Measurements from ENCODE around the gene XRCC4. TPM values are rescaled to one million over a fixed set of nuclear protein-coding genes. Genes with fewer than 3 reads are reported as not detected.

XRCC4 gene
- total RNA-seq, 1 experiment from 2014 or later: 10.8 TPM

- TF ChIP-seq CTCF (conservative IDR thresholded peaks at IDR 0.05): no peak
Measured at GRCh38 chr5:83034036-83034435, 43.3 kb upstream of the XRCC4 start.

More at GRCh38 chr5:83034036-83034435, 43.3 kb upstream of the XRCC4 start:
- no peak overlapping the region for H4K8ac ChIP-seq (replicated peaks; ENCODE audit: insufficient read length, low read depth, low read length)
- H3K27me3 Mint-ChIP-seq (ENCODE audit: low read depth): no peaks in the 10 kb centered on the region; the same call in 1 of the 2 replicates
- no peaks in the 10 kb centered on the region; a peak in 2 of 7 replicates for H3K36me3 Mint-ChIP-seq (ENCODE audit: insufficient read depth in 1 of 3, low read depth in 3 of 3)
- H3K18ac ChIP-seq (ENCODE audit: insufficient read length, low read depth, low read length): no peak overlapping the region
- H4K5ac ChIP-seq (ENCODE audit: insufficient read length, low read depth, low read length): no peak overlapping the region
- no peak overlapping the region for H3K14ac ChIP-seq (ENCODE audit: insufficient read depth, low read length)
- no peak overlapping the region for H3K9ac ChIP-seq (ENCODE audit: extremely low read depth, insufficient read length, low read length)
- no peak overlapping the region for H2BK20ac ChIP-seq (ENCODE audit: low read depth, low read length, poor library complexity, severe bottlenecking)
- no peak overlapping the region for H3T11ph ChIP-seq (ENCODE audit: low read length)
- WGBS (ENCODE audit: extremely low coverage, insufficient read length, low lambda C conversion rate): no CpG with 5 or more reads among the region's 3 CpGs
- H3K4me1 Mint-ChIP-seq: peaks cover 20 to 27% of the 10 kb centered on the region in 2 experiments
- no peaks in the 10 kb centered on the region for H3K9me3 Mint-ChIP-seq
- H3K23ac ChIP-seq (ENCODE audit: insufficient read length, low read depth, low read length): no peak overlapping the region
- no peak overlapping the region for H3K4ac ChIP-seq (ENCODE audit: low read depth, low read length)
- H3K9me3 ChIP-seq (ENCODE audit: control insufficient read depth, low read depth, low read length): no peaks in the 10 kb centered on the region
- H2BK5ac ChIP-seq (ENCODE audit: insufficient read length, low read length): no peak overlapping the region
- H2AK5ac ChIP-seq (ENCODE audit: insufficient read length, low read length): no peak overlapping the region
- H3K79me2 ChIP-seq (ENCODE audit: insufficient read depth, low read length): no peaks in the 10 kb centered on the region
- H3K4me3 Mint-ChIP-seq: no peak overlapping the region
- H3K27me3 ChIP-seq (ENCODE audit: insufficient read depth, low read length): no peaks in the 10 kb centered on the region
- H3K79me1 ChIP-seq (ENCODE audit: insufficient read depth, low read depth, low read length, poor library complexity, severe bottlenecking): no peaks in the 10 kb centered on the region
- H3K56ac ChIP-seq (ENCODE audit: insufficient read length, low read depth, low read length): no peak overlapping the region
- no peaks in the 10 kb centered on the region for H3K23me2 ChIP-seq (ENCODE audit: insufficient read length, low read depth, low read length, poor library complexity, severe bottlenecking)
- H3K27ac ChIP-seq (ENCODE audit: insufficient read length, low read depth, low read length): no peak overlapping the region
- no peak overlapping the region for H2AFZ ChIP-seq (ENCODE audit: low read length)
- DNase-seq: no peak
- H3K4me1 ChIP-seq (ENCODE audit: insufficient read depth, low read length): peaks cover 4% of the 10 kb centered on the region; the same call in 1 of the 2 replicates
- H3K27ac Mint-ChIP-seq: no peak overlapping the region
- no peak overlapping the region for H4K91ac ChIP-seq (ENCODE audit: insufficient read length, low read depth, low read length)
- H2BK12ac ChIP-seq (ENCODE audit: insufficient read length, low read depth, low read length): no peak overlapping the region
- no peak overlapping the region for H2BK120ac ChIP-seq (ENCODE audit: low read depth, low read length, poor library complexity, severe bottlenecking)
- no peak overlapping the region for H2BK15ac ChIP-seq (ENCODE audit: low read depth, low read length)
- no peak overlapping the region for H3K4me2 ChIP-seq (ENCODE audit: insufficient read depth, insufficient read length, low read length)
- H4K20me1 ChIP-seq (ENCODE audit: control insufficient read depth, insufficient read depth, insufficient read length): no peaks in the 10 kb centered on the region
